ENCODE measurements around the gene NKIRAS1.

- no peak for TF ChIP-seq CTCF (IDR thresholded peaks at IDR 0.05)
- no peak for TF ChIP-seq POLR2A (IDR thresholded peaks at IDR 0.05)
These were observed 7.4 kb downstream of the NKIRAS1 start for GRCh38 chr3:23909341-23909740.

Data from uterus (tissue), 2 donors.